ENCODE results near the gene DNAJC10.
"Not testable (repeated sequence)": the region's sequence is repeated elsewhere in the genome, so short reads cannot be mapped to it uniquely, and the experiment has no call there.

DNAJC10 gene

DNA sequence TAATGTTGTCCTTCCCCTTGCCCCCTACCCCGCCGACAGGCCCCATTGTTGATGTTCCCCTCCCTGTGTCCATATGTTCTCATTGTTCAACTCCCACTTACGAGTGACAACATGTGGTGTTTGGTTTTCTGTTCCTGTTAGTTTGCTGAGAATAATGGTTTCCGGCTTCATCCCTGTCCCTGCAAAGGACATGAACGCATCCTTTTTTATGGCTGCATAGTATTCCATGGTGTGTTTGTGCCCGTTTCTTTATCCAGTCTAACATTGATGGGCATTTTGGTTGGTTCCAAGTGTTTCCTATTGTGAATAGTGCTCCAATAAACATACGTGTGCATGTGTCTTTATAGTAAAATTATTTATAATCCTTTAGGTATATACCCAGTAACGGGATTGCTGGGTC, 65.0 kb downstream of the DNAJC10 start:
- H3K4me3 ChIP-seq (ENCODE audit: low read depth in 1 of 2, low read length in 2 of 2); H3K9me3 ChIP-seq (ENCODE audit: control insufficient read depth in 1 of 2, low read length in 2 of 2); H3K27ac ChIP-seq (ENCODE audit: low read depth, low read length); H3K9ac ChIP-seq (ENCODE audit: low read depth in 1 of 2, low read length in 2 of 2); H3K4me1 ChIP-seq (ENCODE audit: control insufficient read depth in 1 of 2, insufficient read depth in 2 of 2, low read length in 2 of 2); H3K27me3 ChIP-seq (ENCODE audit: control insufficient read depth in 1 of 2, insufficient read depth in 2 of 2, low read length in 2 of 2): not testable (repeated sequence)
- H3K36me3 ChIP-seq (ENCODE audit: control insufficient read depth in 1 of 2, insufficient read depth in 2 of 2, low read length in 2 of 2), result peaks cover 11 to 24% of the 10 kb centered on the region in 2 donors

DNA sequence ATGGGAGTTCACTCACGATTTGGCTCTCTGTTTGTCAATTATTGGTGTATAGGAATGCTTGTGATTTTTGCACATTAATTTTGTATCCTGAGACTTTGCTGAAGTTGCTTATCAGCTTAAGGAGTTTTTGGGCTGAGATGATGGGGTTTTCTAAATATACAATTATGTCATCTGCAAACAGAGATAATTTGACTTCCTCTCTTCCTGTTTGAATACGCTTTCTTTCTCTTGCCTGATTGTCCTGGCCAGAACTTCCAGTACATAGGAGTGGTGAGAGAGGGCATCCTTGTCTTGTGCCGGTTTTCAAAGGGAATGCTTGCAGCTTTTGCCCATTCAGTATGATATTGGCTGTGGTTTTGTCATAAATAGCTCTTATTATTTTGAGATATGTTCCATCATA, 66.6 kb downstream of the DNAJC10 start:
- not testable (repeated sequence) for H3K9me3 ChIP-seq (ENCODE audit: control insufficient read depth in 1 of 2, low read length in 2 of 2); H3K9ac ChIP-seq (ENCODE audit: low read depth in 1 of 2, low read length in 2 of 2); H3K4me1 ChIP-seq (ENCODE audit: control insufficient read depth in 1 of 2, insufficient read depth in 2 of 2, low read length in 2 of 2); H3K4me3 ChIP-seq (ENCODE audit: low read depth in 1 of 2, low read length in 2 of 2); H3K27me3 ChIP-seq (ENCODE audit: control insufficient read depth in 1 of 2, insufficient read depth in 2 of 2, low read length in 2 of 2); H3K27ac ChIP-seq (ENCODE audit: low read depth, low read length)
- H3K36me3 ChIP-seq (ENCODE audit: control insufficient read depth in 1 of 2, insufficient read depth in 2 of 2, low read length in 2 of 2), result peaks cover 5 to 17% of the 10 kb centered on the region in 2 donors

DNA sequence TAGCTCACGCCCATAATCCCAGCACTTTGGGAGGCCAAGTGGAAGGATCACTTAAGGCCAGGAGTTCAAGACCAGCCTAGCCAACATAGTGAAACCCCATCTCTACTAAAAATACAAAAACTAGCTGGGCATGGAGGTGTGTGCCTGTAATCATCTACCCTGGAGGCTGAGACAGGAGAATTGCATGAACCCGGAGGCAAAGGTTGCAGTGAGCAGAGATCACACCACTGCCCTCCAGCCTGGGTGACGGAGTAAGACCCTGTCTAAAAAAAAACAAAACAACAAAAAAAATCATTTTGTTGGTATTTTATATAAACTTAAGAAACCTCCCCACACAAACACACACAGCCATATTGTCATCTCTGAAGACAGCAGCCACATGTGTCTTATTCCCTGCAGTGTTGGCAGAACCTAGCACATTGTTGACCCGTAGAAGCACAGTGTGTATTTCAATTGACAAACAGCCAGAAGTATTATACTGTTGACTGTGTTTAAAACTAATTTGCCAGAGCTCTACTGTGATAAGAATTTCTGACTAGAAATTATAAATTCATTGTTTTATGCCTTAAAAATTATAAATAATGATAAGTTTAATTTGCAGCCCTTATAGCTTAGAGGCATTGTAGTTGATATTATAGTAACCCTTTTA, 68.1 kb downstream of the DNAJC10 start:
- H3K36me3 ChIP-seq (ENCODE audit: control insufficient read depth in 1 of 2, insufficient read depth in 2 of 2, low read length in 2 of 2), result peaks cover 5 to 8% of the 10 kb centered on the region in 2 donors
- H3K4me3 ChIP-seq (ENCODE audit: low read depth in 1 of 2, low read length in 2 of 2), result no peak overlapping the region
- no peaks in the 10 kb centered on the region for H3K9me3 ChIP-seq (ENCODE audit: control insufficient read depth in 1 of 2, low read length in 2 of 2)
- no peak overlapping the region for H3K27ac ChIP-seq (ENCODE audit: low read depth, low read length)
- H3K27me3 ChIP-seq (ENCODE audit: control insufficient read depth in 1 of 2, insufficient read depth in 2 of 2, low read length in 2 of 2), result no peaks in the 10 kb centered on the region
- H3K9ac ChIP-seq (ENCODE audit: low read depth in 1 of 2, low read length in 2 of 2), result no peak overlapping the region
- H3K4me1 ChIP-seq (ENCODE audit: control insufficient read depth in 1 of 2, insufficient read depth in 2 of 2, low read length in 2 of 2), result no peaks in the 10 kb centered on the region

DNA sequence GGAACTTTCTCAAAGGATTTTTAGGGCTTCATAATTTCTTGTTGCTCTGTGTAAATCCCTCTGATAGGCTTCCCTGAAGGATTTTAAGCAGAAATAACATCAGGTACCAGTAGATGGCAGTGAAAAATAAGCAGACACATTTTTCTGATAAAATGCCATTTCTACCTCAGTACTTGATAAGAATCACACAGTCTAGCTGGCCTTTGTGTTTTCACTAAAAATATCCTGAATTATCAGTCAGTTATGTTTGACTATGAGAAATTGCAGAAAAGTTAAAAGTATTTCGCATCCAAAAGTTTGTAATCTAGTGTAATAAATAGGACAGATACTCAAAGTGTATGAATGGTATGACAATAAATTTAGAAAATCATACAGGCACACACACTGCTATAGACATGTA, 68.7 kb downstream of the DNAJC10 start:
- peaks cover 5 to 7% of the 10 kb centered on the region in 2 donors for H3K36me3 ChIP-seq (ENCODE audit: control insufficient read depth in 1 of 2, insufficient read depth in 2 of 2, low read length in 2 of 2)
- no peaks in the 10 kb centered on the region for H3K4me1 ChIP-seq (ENCODE audit: control insufficient read depth in 1 of 2, insufficient read depth in 2 of 2, low read length in 2 of 2)
- H3K27ac ChIP-seq (ENCODE audit: low read depth, low read length), result no peak overlapping the region
- H3K9me3 ChIP-seq (ENCODE audit: control insufficient read depth in 1 of 2, low read length in 2 of 2), result no peaks in the 10 kb centered on the region
- no peak overlapping the region for H3K4me3 ChIP-seq (ENCODE audit: low read depth in 1 of 2, low read length in 2 of 2)
- H3K9ac ChIP-seq (ENCODE audit: low read depth in 1 of 2, low read length in 2 of 2), result no peak overlapping the region
- H3K27me3 ChIP-seq (ENCODE audit: control insufficient read depth in 1 of 2, insufficient read depth in 2 of 2, low read length in 2 of 2), result no peaks in the 10 kb centered on the region

DNA sequence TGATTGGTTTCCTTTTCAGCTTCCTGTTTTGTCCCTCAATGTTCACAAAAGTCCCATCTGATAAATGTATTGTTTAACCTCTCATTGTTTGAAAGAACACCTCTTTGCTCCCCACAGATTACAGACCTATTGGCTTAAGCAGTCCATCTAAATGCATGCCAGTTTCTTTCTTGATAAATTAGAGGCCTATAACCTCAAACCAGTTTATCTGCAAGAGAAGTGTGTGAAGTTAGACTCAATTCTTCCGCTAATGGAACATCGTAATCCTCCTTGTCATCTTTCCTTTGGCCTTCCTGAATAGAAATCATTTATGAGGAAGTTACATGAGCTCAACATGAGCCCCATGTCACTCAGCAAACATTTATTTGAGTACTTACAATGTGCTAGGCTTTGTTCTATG, 76.4 kb downstream of the DNAJC10 start:
- H3K4me3 ChIP-seq (ENCODE audit: low read depth in 1 of 2, low read length in 2 of 2), result no peak overlapping the region
- no peaks in the 10 kb centered on the region for H3K27me3 ChIP-seq (ENCODE audit: control insufficient read depth in 1 of 2, insufficient read depth in 2 of 2, low read length in 2 of 2)

DNA sequence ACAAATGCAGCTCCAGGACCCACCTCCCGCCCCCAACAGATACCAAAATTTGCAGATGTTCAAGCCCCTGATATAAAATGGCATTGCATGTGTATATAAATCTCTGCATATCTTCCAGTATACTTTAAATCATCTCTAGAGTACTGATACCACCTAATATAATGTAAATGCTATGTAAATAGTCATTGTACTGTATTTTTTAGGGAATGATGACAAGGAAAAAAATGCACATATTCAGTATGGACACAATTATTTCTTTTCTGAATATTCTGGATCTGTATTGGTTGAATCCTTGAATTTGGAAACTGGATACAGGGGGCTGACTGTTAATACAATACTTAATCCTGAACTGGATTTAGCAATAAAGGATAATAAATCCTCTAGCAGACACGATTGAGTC, 82.7 kb downstream of the DNAJC10 start:
- no peaks in the 10 kb centered on the region for H3K27me3 ChIP-seq (ENCODE audit: control insufficient read depth in 1 of 2, insufficient read depth in 2 of 2, low read length in 2 of 2)
- no peak overlapping the region for H3K4me3 ChIP-seq (ENCODE audit: low read depth in 1 of 2, low read length in 2 of 2)
- no peaks in the 10 kb centered on the region for H3K36me3 ChIP-seq (ENCODE audit: control insufficient read depth in 1 of 2, insufficient read depth in 2 of 2, low read length in 2 of 2)
- H3K9me3 ChIP-seq (ENCODE audit: control insufficient read depth in 1 of 2, low read length in 2 of 2), result no peaks in the 10 kb centered on the region
- no peaks in the 10 kb centered on the region for H3K4me1 ChIP-seq (ENCODE audit: control insufficient read depth in 1 of 2, insufficient read depth in 2 of 2, low read length in 2 of 2)
- no peak overlapping the region for H3K27ac ChIP-seq (ENCODE audit: low read depth, low read length)
- no peak overlapping the region for H3K9ac ChIP-seq (ENCODE audit: low read depth in 1 of 2, low read length in 2 of 2)

More for the DNA sequence above, 76.4 kb downstream of the DNAJC10 start:
- H3K4me1 ChIP-seq (ENCODE audit: control insufficient read depth in 1 of 2, insufficient read depth in 2 of 2, low read length in 2 of 2), result no peaks in the 10 kb centered on the region
- no peaks in the 10 kb centered on the region for H3K9me3 ChIP-seq (ENCODE audit: control insufficient read depth in 1 of 2, low read length in 2 of 2)
- H3K27ac ChIP-seq (ENCODE audit: low read depth, low read length), result no peak overlapping the region
- no peaks in the 10 kb centered on the region for H3K36me3 ChIP-seq (ENCODE audit: control insufficient read depth in 1 of 2, insufficient read depth in 2 of 2, low read length in 2 of 2)
- H3K9ac ChIP-seq (ENCODE audit: low read depth in 1 of 2, low read length in 2 of 2), result no peak overlapping the region

DNA sequence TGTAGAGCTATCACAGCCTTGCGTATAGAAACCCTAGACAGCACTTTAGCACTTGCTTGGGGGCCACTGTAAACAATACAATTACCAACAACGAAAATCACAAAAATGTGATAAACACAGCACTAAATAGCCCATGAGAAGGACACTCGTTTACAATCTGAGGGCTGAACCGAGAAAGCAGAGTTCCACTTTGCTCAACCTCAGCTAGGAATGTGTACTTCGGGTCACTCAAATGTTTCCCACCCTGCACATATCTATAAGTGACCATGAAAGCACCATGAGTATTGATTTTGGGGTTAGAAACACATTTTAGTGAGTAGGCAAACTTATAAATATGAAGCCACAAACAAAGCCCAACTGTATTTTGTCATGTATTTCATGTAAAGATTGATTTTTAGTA, 88.1 kb downstream of the DNAJC10 start:
- Histone ChIP-seq H3K27ac (ENCODE audit: low read depth, low read length) (no peak overlapping the region), H3K9ac (ENCODE audit: low read depth in 1 of 2, low read length in 2 of 2) (no peak overlapping the region), H3K36me3 (ENCODE audit: control insufficient read depth in 1 of 2, insufficient read depth in 2 of 2, low read length in 2 of 2) (no peaks in the 10 kb centered on the region), H3K9me3 (ENCODE audit: control insufficient read depth in 1 of 2, low read length in 2 of 2) (no peaks in the 10 kb centered on the region), H3K4me3 (ENCODE audit: low read depth in 1 of 2, low read length in 2 of 2) (no peak overlapping the region), H3K27me3 (ENCODE audit: control insufficient read depth in 1 of 2, insufficient read depth in 2 of 2, low read length in 2 of 2) (no peaks in the 10 kb centered on the region), H3K4me1 (ENCODE audit: control insufficient read depth in 1 of 2, insufficient read depth in 2 of 2, low read length in 2 of 2) (no peaks in the 10 kb centered on the region)

DNA sequence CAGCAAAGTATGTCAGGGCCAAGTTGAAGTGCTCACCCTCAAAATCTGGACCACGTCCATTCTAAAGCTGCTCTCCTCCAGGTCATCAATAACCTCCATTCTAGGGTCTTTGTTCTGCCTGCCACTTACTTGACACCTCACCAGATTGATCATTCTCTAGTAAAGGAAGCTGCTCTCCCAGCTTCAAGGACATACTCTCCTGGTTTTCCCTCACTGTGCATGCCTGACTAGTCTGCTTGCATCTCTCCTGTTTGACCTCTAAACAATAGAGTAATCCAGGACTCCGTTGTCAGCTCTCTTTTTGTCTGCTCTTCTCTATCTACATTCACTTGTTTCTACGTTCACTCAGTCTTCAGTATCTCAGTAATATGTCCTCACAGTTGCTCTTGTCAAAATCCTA, 91.3 kb downstream of the DNAJC10 start:
- no peak overlapping the region for H3K27ac ChIP-seq (ENCODE audit: low read depth, low read length)
- H3K27me3 ChIP-seq (ENCODE audit: control insufficient read depth in 1 of 2, insufficient read depth in 2 of 2, low read length in 2 of 2), result no peaks in the 10 kb centered on the region
- no peak overlapping the region for H3K4me3 ChIP-seq (ENCODE audit: low read depth in 1 of 2, low read length in 2 of 2)
- no peaks in the 10 kb centered on the region for H3K36me3 ChIP-seq (ENCODE audit: control insufficient read depth in 1 of 2, insufficient read depth in 2 of 2, low read length in 2 of 2)
- no peaks in the 10 kb centered on the region for H3K9me3 ChIP-seq (ENCODE audit: control insufficient read depth in 1 of 2, low read length in 2 of 2)
- no peaks in the 10 kb centered on the region for H3K4me1 ChIP-seq (ENCODE audit: control insufficient read depth in 1 of 2, insufficient read depth in 2 of 2, low read length in 2 of 2)
- no peak overlapping the region for H3K9ac ChIP-seq (ENCODE audit: low read depth in 1 of 2, low read length in 2 of 2)

DNA sequence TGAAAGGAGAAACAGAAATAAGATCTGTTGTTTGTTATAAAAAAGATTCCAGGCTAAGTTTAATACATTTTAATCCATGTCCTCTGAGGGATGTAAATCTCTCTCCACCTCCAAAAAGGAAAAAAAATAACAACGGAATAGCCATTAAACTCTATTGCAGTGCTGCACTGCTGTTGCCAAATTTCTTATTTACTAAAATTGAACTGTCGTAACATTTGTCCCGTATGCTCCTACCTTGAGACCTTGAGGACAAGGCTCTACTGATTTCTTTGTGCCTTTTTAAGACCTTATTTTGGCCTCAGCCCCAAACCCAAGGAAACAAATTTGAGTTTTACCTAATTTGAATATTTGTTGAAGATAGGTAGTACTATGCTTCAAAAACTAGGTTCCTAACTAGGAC, 94.0 kb downstream of the DNAJC10 start:
- H3K9me3 ChIP-seq (ENCODE audit: control insufficient read depth in 1 of 2, low read length in 2 of 2), result no peaks in the 10 kb centered on the region
- H3K27me3 ChIP-seq (ENCODE audit: control insufficient read depth in 1 of 2, insufficient read depth in 2 of 2, low read length in 2 of 2), result no peaks in the 10 kb centered on the region
- H3K4me1 ChIP-seq (ENCODE audit: control insufficient read depth in 1 of 2, insufficient read depth in 2 of 2, low read length in 2 of 2), result no peaks in the 10 kb centered on the region
- H3K4me3 ChIP-seq (ENCODE audit: low read depth in 1 of 2, low read length in 2 of 2), result no peak overlapping the region
- H3K36me3 ChIP-seq (ENCODE audit: control insufficient read depth in 1 of 2, insufficient read depth in 2 of 2, low read length in 2 of 2), result no peaks in the 10 kb centered on the region
- no peak overlapping the region for H3K27ac ChIP-seq (ENCODE audit: low read depth, low read length)
- no peak overlapping the region for H3K9ac ChIP-seq (ENCODE audit: low read depth in 1 of 2, low read length in 2 of 2)

DNA sequence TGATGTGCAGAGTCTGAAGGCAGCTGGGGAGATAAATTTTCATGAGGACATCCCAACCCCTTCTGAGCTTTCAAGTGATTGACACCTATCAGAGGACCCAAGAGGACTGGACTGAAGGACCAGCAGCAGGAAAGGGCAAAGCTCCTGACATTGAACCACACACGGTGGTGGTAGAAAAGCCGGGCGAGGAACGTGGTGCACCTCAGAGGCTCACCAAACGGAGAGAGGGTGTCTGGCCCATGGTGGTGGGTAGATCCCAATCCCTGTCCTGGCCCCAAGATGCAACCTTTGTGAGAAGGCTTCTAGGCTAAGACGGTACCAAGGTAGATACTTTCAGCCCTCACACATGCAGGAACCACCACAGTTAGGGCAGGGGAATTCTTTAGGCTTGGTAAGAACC, 98.3 kb downstream of the DNAJC10 start:
- Histone ChIP-seq H3K36me3 (ENCODE audit: control insufficient read depth in 1 of 2, insufficient read depth in 2 of 2, low read length in 2 of 2) (no peaks in the 10 kb centered on the region), H3K27ac (ENCODE audit: low read depth, low read length) (no peak overlapping the region), H3K9me3 (ENCODE audit: control insufficient read depth in 1 of 2, low read length in 2 of 2) (no peaks in the 10 kb centered on the region), H3K4me3 (ENCODE audit: low read depth in 1 of 2, low read length in 2 of 2) (no peak overlapping the region), H3K4me1 (ENCODE audit: control insufficient read depth in 1 of 2, insufficient read depth in 2 of 2, low read length in 2 of 2) (no peaks in the 10 kb centered on the region), H3K9ac (ENCODE audit: low read depth in 1 of 2, low read length in 2 of 2) (no peak overlapping the region), H3K27me3 (ENCODE audit: control insufficient read depth in 1 of 2, insufficient read depth in 2 of 2, low read length in 2 of 2) (no peaks in the 10 kb centered on the region)

DNA sequence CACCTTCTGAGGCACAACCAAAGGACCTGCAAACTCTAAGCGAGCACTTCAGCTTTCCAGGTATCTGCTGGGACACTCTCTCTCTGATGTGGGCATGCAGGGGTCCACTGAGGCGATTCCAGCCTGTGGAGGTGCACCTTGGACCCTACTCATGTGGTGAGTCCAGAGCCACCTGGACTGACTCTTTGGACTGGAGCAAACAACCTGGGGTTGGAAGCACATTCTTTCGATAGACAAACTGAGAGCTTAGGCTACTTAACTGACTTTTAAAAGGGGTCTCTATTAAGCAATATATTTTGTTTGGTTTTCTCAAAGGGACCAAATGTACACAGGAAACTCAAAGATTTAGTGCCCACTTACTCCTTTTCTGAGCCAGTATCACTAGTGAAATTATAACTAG, 98.7 kb downstream of the DNAJC10 start:
- no peak overlapping the region for H3K4me3 ChIP-seq (ENCODE audit: low read depth in 1 of 2, low read length in 2 of 2)
- H3K4me1 ChIP-seq (ENCODE audit: control insufficient read depth in 1 of 2, insufficient read depth in 2 of 2, low read length in 2 of 2), result no peaks in the 10 kb centered on the region
- H3K27ac ChIP-seq (ENCODE audit: low read depth, low read length), result no peak overlapping the region
- H3K27me3 ChIP-seq (ENCODE audit: control insufficient read depth in 1 of 2, insufficient read depth in 2 of 2, low read length in 2 of 2), result no peaks in the 10 kb centered on the region
- H3K9ac ChIP-seq (ENCODE audit: low read depth in 1 of 2, low read length in 2 of 2), result no peak overlapping the region
- no peaks in the 10 kb centered on the region for H3K36me3 ChIP-seq (ENCODE audit: control insufficient read depth in 1 of 2, insufficient read depth in 2 of 2, low read length in 2 of 2)
- H3K9me3 ChIP-seq (ENCODE audit: control insufficient read depth in 1 of 2, low read length in 2 of 2), result no peaks in the 10 kb centered on the region

Measured in duodenal mucosa (tissue), 2 donors.